IPS-15b (cell line): ENCODE data around the gene SRGAP2C.
"Not testable (repeated sequence)": the region's sequence is repeated elsewhere in the genome, so short reads cannot be mapped to it uniquely, and the experiment has no call there.

Source experiments
- H3K27me3 ChIP-seq: one replicate; pipeline ENCODE4 v1.6.1; 2013; ENCODE audit warnings: low read length; ENCODE audit not compliant: control insufficient read depth, insufficient read depth
- H3K36me3 ChIP-seq: one replicate; pipeline ENCODE4 v1.6.1; 2013; ENCODE audit warnings: low read length; ENCODE audit not compliant: control insufficient read depth, insufficient read depth
- H3K4me1 ChIP-seq: one replicate; pipeline ENCODE4 v1.6.1; 2013; ENCODE audit warnings: mild to moderate bottlenecking, low read length; ENCODE audit not compliant: control insufficient read depth, insufficient read depth
- H3K4me3 ChIP-seq: one replicate; pipeline ENCODE4 v1.5.1; 2013; ENCODE audit warnings: low read depth, low read length
- H3K9ac ChIP-seq: one replicate; pipeline ENCODE4 v1.6.1; 2013; ENCODE audit warnings: low read depth, mild to moderate bottlenecking, low read length
- H3K9me3 ChIP-seq: one replicate; pipeline ENCODE4 v1.6.1; 2013; ENCODE audit warnings: mild to moderate bottlenecking, low read length; ENCODE audit not compliant: control insufficient read depth, insufficient read depth

The SRGAP2C gene

DNA sequence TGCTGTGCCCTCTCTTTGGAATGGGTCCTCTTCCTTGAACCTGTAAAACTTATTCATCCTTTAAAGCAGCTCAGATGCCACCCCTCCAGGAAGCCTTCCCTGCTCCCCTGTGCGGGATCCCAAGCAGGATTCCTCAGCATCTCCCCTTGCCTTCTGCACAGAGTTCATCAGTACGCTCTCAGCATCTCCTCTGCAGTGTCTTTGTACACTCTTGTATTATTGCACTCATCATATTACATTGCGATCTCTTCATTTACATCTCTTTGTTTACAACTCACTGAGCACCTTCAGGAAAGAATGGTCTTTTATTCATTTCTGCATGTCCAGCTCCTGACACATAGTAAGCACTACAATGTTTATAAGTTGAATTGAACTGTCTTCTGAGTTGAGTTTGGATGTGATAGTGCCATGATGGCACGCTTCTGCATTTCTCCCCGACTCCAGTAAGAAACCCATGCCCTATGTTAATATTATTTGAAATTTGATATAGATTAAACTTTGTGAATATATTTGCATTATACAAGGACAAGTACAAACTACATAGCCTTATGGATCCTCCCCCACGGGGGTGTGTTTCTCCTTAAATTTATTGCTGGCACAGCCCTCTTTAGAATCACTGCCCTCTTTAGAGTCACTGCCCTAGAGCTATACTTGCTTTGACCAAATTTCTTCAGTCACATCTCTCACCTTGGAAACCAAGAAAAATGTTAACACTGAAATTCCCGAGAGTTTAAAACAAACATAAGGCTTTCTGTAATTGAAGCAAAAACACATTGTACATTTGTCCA is 12.5 kb downstream of the SRGAP2C start:
- not testable (repeated sequence) for H3K27me3 ChIP-seq, H3K9me3 ChIP-seq, H3K4me1 ChIP-seq, H3K9ac ChIP-seq, H3K36me3 ChIP-seq, H3K4me3 ChIP-seq

GRCh38 chr1:121199763-121200162 is 15.0 kb downstream of the SRGAP2C start:
- not testable (repeated sequence) for H3K4me1 ChIP-seq, H3K27me3 ChIP-seq, H3K4me3 ChIP-seq, H3K9me3 ChIP-seq, H3K36me3 ChIP-seq, H3K9ac ChIP-seq

- H3K9me3 ChIP-seq, H3K4me3 ChIP-seq, H3K27me3 ChIP-seq, H3K9ac ChIP-seq, H3K4me1 ChIP-seq, H3K36me3 ChIP-seq: not testable (repeated sequence)
Observed at GRCh38 chr1:121200232-121200631, 15.5 kb downstream of the SRGAP2C start.

GRCh38 chr1:121200985-121201981 is 16.5 kb downstream of the SRGAP2C start:
- H3K9me3 ChIP-seq, H3K4me3 ChIP-seq, H3K4me1 ChIP-seq, H3K27me3 ChIP-seq, H3K9ac ChIP-seq, H3K36me3 ChIP-seq: not testable (repeated sequence)

DNA sequence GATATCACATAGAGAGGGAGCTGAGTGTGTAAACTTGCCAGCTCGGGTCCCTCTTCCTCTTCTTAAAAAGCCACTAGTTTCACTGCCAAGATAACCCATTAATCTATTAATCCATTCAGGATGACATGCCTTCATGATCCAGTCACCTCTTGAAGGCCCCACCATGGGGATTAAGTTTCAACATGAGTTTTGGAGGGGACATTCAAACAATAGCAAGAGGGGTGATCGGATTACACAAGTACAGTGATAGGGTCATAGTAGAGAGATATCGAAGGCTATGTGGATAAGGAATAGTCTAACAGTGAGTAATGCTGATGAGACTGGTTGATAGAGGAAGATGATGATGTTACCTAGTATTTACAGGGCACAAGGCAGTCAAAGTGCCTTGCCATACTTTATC is 18.2 kb downstream of the SRGAP2C start:
- H3K4me1 ChIP-seq, H3K27me3 ChIP-seq, H3K4me3 ChIP-seq, H3K9ac ChIP-seq, H3K9me3 ChIP-seq, H3K36me3 ChIP-seq: not testable (repeated sequence)

DNA sequence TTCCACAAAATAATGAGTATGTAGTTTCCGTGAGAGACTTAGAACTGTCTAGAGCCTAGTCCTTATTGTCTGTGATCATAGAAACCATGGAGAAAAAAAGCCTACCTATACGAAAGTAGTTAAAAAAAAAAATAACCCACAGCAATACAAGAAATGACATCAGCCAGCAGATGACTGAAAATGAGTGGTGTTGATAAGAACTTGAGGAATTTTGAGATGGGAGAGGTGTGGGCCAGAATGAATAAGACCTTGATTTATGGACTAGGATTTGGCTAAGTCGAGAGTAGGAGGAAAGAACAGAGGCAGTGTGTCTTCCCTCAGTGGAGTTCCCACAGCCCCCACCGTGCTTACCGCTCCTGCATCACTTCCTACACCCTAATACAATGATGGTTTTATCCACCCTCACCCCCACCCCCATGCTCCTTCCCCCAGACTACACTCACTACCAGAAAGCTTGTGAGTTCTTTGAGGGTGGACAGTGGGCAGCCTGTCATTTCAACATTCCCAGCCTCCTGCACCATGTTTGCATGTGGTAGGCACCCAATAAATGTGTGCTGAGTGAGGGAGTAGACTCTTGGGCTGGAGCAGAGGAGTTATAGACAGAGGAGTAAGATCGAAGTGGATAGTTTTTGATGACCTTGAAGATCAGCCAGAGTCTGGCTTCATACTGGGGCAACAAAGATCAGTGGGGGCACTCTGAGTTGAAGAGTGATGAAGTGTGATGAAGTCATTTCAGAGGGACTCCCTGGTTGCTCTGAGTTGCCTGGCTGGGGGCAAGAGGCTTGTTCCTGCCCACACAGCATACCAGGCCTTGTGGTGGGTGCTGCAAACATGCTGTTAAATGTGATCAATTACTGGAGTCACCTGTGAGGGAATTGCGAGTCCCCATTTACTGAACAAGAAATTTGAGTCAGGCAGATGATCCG is 21.3 kb downstream of the SRGAP2C start:
- H3K9ac ChIP-seq, H3K9me3 ChIP-seq, H3K27me3 ChIP-seq, H3K36me3 ChIP-seq, H3K4me1 ChIP-seq, H3K4me3 ChIP-seq: not testable (repeated sequence)

GRCh38 chr1:121207328-121207727 is 22.6 kb downstream of the SRGAP2C start:
- H3K4me1 ChIP-seq, H3K36me3 ChIP-seq, H3K9me3 ChIP-seq, H3K4me3 ChIP-seq, H3K9ac ChIP-seq, H3K27me3 ChIP-seq: not testable (repeated sequence)

GRCh38 chr1:121208375-121208774 is 23.6 kb downstream of the SRGAP2C start:
- not testable (repeated sequence) for H3K4me3 ChIP-seq, H3K4me1 ChIP-seq

DNA sequence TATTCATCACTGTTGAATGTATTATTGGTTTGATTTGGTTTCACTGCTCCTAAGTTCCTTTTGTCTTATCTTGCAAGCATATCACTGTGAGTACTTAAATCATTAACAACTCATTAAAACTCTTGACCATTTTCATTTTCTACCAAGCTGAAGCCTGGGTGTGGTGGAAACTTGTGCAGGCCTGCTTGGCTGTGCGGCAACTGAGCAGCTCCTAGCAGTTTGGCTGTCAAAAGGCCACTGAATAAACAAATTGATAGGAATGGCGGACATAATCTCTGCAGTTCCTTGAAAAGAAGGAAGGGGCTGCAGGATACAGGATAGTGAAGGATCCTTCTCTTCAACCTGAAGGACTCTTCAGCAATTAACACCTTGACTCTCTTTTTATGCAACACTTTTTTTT is 26.0 kb downstream of the SRGAP2C start:
- not testable (repeated sequence) for H3K27me3 ChIP-seq, H3K4me3 ChIP-seq, H3K36me3 ChIP-seq, H3K4me1 ChIP-seq, H3K9ac ChIP-seq, H3K9me3 ChIP-seq

More at GRCh38 chr1:121208375-121208774, 23.6 kb downstream of the SRGAP2C start:
- not testable (repeated sequence) for H3K9ac ChIP-seq, H3K9me3 ChIP-seq, H3K27me3 ChIP-seq, H3K36me3 ChIP-seq

- not testable (repeated sequence) for H3K4me3 ChIP-seq, H3K4me1 ChIP-seq, H3K9ac ChIP-seq, H3K36me3 ChIP-seq, H3K9me3 ChIP-seq, H3K27me3 ChIP-seq
Observed at GRCh38 chr1:121213491-121213890, 28.7 kb downstream of the SRGAP2C start.

GRCh38 chr1:121214544-121215156 is 29.9 kb downstream of the SRGAP2C start:
- H3K9me3 ChIP-seq, H3K4me3 ChIP-seq, H3K9ac ChIP-seq, H3K36me3 ChIP-seq, H3K27me3 ChIP-seq, H3K4me1 ChIP-seq: not testable (repeated sequence)
